ENCODE results near the gene PTPRF.
A peak's percentile ranks its signal among the peaks of the same experiment; 100 is the strongest.
"Not testable (repeated sequence)": the region's sequence is repeated elsewhere in the genome, so short reads cannot be mapped to it uniquely, and the experiment has no call there.

Gene PTPRF

GRCh38 chr1:43613075-43613942 lies 82.6 kb downstream of the PTPRF start:
- DNase-seq, result no peak

DNA sequence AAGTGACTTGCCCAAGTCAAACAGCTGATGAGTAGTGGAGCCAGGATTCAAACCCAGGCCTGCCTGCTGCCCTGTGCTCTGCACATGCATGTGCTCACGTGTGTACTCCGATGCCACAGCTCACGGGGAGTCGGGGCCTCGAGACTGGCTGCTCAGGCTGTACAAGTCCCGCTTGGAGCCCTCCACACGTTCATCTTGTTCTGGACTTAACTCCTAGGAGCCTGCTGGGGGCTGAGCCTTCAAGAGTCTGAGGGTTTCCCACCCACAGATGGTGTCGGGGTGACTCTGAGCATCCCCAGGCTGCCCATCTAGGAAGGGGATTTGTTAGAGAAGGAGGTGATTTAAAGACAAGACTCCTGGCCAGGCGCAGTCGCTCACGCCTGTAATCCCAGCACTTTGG lies 83.5 kb downstream of the PTPRF start:
- DNase-seq, result no peak

DNA sequence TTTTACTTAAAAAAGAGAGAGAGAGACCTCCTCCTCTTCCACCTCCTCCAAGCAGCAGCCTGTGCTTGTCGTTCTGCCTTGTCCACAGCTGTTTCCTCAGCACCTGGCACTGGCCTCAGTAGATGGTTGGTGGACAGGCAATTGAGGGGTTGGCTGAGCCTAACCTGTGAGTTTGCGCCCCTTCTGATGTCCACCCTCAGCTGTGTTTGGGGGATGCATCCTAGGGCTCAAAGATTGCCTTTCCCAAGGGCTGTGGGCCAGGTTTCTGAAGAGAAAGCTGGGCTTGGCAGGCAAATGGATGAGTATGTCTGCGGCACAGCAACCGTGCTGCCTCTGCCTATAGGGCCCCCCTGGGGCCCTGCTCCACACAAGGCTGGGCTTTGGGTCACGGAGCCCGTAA lies 84.2 kb downstream of the PTPRF start:
- no peak for DNase-seq

GRCh38 chr1:43616383-43616782 lies 85.7 kb downstream of the PTPRF start:
- no peak for DNase-seq

DNA sequence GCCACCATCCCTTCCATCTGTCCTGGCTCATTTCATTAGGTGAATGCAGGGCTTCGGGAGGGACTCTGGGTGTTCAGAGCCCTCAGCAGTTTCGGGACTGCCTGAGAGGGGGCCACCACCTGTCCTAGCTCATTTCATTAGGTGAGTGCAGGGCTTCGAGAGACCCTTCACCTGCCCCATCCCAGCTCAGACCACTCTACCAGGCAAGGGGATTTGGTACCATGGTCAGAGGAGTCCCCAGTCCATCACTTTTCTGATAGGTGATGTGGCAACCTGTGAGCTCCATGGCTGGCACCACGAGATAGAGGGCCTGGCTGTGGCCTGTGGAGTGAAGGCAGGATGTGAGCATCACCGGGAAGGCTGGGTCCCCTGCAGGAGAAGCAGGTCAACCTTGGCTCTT lies 86.3 kb downstream of the PTPRF start:
- no peak for DNase-seq

DNA sequence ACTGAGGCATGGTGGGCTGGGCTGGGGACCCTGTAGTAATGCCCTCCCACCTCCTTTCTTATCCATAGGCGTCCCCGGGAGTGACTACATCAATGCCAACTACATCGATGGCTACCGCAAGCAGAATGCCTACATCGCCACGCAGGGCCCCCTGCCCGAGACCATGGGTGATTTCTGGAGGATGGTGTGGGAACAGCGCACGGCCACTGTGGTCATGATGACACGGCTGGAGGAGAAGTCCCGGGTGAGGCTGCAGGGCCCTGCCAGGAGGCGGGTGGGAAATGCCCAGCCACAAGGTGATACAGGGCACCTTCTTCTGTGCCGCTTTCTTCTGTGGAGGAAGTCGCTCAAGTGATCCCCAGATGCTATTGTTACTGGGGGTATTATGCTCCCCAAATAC lies 87.0 kb downstream of the PTPRF start:
- DNase-seq, result no peak

DNA sequence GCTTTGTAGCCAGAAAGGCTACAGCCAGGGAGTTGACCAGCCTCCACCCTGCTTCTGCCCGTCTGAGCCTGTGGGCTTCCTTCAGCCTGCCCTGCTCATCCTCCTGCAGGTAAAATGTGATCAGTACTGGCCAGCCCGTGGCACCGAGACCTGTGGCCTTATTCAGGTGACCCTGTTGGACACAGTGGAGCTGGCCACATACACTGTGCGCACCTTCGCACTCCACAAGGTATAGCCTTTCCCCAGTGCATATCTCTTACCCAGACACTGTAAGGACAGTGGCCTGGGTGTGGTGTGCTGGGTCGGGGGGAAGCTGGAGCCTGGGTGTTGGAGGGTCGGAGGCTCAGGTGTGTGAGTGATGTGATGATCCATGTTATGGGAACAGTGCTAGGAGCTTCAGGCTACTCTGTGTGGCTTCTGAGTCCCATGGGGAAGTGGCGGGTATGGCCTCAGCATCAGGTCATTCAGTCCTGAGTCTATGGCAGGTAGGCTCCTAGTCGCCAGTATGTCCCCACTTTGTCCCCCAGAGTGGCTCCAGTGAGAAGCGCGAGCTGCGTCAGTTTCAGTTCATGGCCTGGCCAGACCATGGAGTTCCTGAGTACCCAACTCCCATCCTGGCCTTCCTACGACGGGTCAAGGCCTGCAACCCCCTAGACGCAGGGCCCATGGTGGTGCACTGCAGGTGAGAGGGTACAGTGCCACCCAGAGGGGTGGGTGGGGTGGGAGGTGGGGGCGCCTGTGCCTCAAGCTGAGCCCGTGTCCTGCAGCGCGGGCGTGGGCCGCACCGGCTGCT lies 88.0 kb downstream of the PTPRF start:
- DNase-seq, result no peak

GRCh38 chr1:43619314-43619790 lies 88.7 kb downstream of the PTPRF start:
- no peak for DNase-seq

- DNase-seq, result no peak
Observed at GRCh38 chr1:43619996-43620920, 89.6 kb downstream of the PTPRF start.

DNA sequence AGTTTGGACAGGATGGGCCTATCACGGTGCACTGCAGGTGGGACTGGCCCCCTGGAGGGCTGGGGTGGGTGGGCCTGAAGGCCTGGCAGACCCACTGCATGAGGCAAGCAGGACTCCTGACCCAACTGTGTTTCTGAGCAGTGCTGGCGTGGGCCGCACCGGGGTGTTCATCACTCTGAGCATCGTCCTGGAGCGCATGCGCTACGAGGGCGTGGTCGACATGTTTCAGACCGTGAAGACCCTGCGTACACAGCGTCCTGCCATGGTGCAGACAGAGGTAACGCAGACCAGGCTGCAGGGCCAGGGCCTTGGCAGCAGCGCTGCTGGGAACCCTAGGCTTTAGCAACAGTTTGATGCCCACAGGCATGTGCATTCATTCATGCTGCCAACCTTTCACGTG lies 90.3 kb downstream of the PTPRF start:
- DNase-seq, result no peak

- no peak for DNase-seq
Observed at GRCh38 chr1:43621386-43621785, 90.7 kb downstream of the PTPRF start.

GRCh38 chr1:43621861-43622260 lies 91.2 kb downstream of the PTPRF start:
- DNase-seq, result no peak

DNA sequence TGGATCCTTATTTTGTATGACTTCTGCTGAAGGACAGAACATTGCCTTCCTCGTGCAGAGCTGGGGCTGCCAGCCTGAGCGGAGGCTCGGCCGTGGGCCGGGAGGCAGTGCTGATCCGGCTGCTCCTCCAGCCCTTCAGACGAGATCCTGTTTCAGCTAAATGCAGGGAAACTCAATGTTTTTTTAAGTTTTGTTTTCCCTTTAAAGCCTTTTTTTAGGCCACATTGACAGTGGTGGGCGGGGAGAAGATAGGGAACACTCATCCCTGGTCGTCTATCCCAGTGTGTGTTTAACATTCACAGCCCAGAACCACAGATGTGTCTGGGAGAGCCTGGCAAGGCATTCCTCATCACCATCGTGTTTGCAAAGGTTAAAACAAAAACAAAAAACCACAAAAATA lies 91.8 kb downstream of the PTPRF start:
- no peak for DNase-seq

- no peak for DNase-seq
Observed at GRCh38 chr1:43622901-43623780, 92.5 kb downstream of the PTPRF start.

DNA sequence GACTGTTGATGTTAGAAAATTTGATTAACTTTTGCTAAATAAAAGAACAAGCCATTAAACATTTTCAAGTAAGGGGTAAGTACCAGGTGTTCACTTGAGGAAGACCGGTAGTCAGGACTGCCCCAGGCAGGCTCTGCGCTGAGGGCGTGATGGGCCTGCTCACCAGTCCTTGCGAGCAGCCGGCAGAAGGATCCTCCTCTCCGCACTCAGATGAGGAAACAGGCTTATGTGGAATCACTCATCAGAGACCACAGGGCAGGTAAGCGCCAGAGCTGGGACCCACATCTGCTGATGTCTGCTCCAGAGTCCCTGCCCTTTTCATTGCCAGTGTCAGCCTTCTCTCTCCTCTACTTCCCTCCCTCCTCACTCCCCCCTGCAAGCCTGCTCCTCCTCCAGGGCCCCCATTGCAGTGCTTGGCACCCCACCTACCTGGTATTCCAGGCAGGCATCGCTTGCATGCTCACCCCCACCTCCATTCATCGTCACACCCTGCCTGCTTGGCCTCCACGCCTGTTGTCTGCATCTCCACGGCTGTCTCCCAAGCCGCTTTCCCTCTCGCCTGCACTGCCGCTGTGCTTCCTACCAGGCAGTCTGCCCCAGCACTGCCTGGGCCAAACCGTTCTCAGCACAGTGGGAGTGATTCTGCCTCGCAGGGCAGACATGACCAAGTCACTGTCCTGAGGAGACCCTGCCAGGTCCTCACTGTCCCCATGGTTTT lies 94.5 kb downstream of the PTPRF start:
- DNase-seq, result no peak

- DNase-seq, result peak; percentile 87
Observed at GRCh38 chr1:43632135-43632670, 101.5 kb downstream of the PTPRF start.

DNA sequence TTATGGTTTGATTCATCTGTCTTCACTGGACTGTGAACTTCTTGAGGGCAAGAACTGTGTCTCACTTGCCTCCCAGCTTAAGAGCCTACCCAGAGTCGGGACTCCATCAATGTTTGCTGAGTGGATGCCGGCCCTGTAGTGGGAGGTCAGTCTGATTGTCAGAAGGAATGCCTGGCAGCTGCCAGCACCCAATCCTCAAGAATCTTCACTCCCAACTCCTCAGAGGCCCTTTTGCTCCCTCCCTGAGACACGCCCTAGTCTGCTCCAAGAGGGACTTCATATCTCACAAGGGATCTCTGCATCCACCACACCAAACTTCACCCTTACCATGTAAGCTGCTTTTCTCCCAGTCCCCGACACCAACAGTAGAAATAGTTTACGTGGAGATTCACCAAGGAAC lies 104.0 kb downstream of the PTPRF start:
- no peak for DNase-seq

GRCh38 chr1:43636006-43636641 lies 105.4 kb downstream of the PTPRF start:
- no peak for DNase-seq

GRCh38 chr1:43637267-43637666 lies 106.6 kb downstream of the PTPRF start:
- no peak for DNase-seq

- not testable (repeated sequence) for DNase-seq
Observed at GRCh38 chr1:43638381-43638780, 107.7 kb downstream of the PTPRF start.

Data from DMS53 (cell line).